Activated T-cell treated with anti-CD3 and anti-CD28 coated beads for 48 hours (primary cell): ENCODE results near the gene GIMAP4.
"Not testable (repeated sequence)": the region's sequence is repeated elsewhere in the genome, so short reads cannot be mapped to it uniquely, and the experiment has no call there.

Experiments
- DNase-seq: peaks from one replicate; pipeline ENCODE4 v3.0.0-alpha.2; 2020; ENCODE audit warnings: low read depth

GIMAP4 gene

DNA sequence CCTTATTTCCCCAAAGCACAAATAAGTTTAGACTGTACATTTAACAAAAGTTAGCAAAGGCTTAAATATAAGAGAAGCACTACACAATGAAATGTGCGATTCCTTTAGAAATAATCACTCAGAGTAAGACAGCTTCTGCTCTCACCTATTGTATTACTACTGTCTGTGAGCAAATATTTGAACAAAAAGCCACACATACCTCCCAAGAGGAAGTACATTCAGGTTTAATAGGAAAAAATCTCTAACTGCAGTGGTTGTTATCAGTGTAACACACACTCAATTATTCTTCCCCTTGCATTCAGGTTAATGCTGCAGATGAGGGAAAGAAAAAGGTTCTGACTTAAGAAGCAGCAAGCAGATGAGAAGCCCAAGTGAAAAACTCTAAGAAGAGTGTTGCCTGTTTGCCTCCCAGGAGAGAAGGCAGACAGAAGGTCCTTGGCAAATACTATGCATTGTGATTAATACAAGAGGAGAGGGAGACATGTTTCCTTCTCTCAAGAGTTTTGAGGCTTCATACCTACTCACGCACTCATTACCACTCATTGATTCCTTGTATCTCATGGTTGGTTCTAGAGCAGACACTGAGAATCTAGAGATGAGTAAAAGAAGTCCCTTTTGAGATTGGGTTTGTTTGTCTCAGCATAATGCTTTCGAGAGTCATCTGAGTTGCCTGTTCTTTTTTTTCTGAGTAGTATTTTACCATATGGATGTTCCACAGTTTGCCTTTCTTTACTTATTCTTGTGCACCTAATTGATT is 13.6 kb downstream of the GIMAP4 start:
- DNase-seq = no peak

DNA sequence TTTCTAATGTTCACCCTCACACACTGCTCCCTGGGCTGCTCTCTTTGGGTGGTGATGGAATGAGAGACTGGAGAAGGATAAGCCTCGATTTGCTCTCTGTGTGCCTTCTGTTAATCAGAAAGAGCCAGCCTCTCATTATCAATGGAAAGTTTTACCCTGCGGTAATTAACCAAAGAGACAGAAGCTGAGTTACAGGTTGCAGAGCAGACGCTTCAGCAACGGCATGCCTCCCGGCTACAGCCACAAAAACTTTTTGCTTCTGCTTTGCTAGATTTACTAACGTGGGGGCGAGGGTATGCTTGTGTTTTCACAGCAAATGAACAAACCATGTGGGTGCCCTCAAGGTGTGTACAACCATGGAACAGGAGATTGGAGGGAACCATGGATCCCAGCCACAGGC is 18.0 kb downstream of the GIMAP4 start:
- DNase-seq = no peak

DNA sequence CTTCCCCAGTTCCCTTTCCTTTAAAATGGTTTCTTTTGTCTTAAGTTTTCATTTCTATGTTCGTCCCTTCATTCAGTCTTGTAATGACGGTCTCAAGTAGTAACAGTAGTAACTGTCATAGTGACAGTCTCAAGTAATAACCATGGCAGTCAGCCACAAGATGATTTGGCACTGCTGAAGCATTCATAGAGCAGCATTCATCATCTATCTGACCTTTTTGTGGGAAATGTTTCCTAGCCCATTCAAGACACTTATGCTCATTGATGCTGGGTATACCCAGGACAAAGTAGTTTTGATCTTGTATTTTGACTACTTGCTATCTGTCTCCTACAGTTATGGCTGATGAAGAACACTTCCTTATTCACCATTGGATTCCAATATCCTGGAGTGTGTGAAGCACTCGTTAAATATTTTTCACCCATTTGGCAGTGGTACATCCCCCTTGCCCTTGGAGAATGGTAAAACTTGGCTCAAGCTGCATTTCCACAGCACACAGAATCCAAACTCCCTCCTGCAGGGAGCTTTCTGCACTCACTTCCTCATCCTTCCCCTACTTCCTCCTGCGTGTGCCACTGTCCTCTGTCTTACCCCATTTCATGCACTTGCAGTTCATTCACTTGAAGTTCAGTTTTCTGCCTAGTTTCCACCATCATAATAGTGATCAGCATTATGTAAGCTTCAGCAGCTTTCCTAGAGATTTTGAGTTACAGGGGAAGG is 19.0 kb downstream of the GIMAP4 start:
- no peak for DNase-seq

DNA sequence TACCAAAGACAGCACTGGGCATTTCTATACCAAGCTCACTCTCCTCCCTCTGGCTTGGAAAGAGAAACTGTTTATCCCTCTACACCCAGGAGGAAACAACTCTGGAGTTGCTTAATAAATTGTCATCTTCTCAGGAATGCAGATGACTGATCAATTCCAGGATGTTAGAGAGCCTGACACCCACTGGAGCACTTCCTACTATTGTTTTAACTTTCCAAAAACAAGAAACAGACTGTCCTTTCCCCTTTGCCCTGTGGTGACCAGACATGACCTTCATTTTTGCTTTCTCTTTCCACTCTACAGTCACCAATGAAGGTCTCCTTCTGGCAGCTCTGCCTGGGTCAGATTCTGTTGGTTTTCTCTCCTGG is 19.6 kb downstream of the GIMAP4 start:
- DNase-seq = no peak

DNA sequence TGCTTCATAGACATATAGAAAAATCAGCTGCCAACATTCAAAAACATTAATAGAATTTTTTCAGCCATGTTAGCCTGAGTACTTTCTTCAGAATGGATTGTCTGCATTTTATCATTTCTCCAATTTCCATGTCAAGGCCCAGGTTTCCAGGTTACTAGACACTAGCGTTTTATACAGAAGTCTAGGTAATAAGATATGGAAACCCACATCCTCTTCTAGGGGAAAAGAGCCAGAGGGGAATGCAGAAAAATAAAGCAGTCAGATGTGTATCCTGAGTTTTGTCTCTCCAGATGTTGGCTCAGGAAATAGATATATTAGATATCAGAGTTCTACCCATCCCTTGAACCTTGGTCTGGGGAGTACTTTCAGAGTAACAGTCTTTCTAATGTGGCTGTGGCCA is 20.4 kb downstream of the GIMAP4 start:
- no peak for DNase-seq

DNA sequence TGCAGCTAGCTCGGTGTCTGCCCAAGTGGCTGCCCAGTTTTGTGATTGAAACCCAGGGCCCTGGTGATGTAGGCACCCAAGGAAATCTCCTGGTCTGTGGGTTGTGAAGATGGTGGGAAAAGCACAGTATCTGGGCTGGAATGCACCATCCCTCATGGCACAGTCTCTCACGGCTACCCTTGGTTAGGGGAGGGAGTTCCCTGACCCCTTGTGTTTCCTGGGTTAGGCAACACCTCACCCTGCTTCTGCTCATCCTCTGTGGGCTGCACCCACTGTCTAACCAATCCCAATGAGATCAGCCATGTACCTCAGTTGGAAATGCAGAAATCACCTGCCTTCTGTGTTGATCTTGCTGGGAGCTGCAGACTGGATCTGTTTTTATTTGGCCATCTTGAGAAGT is 27.6 kb downstream of the GIMAP4 start:
- DNase-seq = no peak

DNA sequence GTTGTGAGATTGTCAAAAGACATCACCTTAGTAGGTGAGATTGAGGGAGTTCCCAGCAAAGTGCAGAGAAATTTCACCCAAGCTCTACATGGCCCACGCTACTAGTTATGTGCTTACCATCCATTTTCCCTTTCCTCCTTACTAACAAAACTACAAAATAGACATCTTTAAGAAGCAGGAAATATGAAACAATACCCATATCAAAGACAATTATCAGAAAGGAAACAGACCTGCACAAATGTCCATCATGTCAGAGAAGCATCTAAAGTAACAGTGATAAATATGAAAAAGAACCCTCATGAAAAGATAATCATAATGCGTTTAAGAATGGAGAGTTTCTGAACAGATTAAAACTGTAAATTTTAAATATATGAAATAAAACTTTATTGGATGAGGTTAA is 28.2 kb downstream of the GIMAP4 start:
- no peak for DNase-seq

DNA sequence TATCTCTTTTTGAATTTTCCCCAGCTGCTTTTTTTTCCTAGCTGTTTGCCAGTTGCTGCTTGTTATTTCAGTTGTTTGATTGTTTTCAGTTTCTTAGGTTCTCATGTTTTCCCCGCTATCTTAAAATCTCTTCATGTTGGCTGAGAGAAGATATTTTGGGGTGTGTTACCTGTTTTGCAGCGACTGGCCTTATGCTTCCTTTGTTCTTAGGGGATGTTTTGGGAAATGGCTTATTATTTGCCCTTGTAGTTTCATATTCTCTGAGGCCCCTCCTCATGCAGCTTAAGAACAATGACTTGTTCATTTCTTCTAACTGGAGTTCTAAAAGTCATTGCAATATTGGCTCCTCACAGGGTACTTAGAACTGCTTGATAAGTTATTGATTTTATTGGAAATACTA is 36.4 kb downstream of the GIMAP4 start:
- not testable (repeated sequence) for DNase-seq

DNA sequence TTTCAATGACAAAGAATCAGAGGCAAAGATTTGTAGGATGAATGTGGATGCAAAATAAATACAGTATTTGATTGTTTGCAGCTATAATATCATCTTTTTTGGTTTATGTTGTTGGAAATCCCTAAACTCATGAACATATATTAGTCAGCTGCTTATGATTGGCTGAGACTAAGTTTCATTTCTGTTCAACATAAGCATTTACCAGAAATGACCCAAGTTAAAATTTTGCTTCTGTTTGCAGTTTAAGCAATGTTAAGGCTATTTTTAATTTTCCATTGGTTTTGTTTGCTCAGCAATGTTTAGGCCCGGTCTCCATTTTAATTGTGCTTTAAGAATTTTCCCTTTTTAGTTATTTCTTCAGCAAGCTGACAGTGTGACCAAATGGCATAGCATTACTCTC is 43.0 kb downstream of the GIMAP4 start:
- no peak for DNase-seq

DNA sequence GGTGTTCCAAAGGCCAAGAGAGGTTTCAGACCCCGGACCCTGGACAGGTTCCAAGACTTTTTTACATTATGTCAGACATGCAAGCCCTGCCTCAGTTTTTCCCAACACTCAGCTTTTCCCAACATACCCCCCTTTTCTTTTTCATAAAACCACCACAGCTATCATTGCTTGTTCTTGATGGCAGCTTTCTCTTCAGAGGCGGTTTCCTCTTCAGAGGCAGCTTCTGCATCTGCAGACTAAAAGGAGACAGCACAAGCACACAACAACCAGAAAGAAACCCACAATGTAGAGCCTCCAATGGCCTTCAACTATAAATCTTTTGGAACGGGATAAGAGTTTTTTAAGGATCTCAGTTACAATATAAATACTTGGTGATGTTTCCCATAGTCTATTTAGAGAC is 45.7 kb downstream of the GIMAP4 start:
- no peak for DNase-seq

DNA sequence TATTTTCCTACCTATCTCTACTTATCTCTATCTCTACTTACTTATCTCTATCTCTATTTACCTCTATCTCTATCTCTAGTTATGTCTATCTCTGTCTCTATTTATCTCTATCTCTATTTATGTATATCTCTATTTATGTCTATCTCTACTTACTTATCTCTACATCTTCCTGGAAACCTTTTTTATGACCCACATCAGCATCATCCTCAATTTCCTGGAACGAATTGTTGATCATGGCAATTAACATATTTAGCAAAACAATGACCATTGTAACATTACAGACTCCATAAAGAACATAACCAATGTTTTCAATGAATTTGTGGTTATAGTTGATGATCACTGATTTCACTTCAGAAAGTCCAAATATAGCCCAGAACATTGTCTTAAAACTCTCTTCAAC is 46.7 kb downstream of the GIMAP4 start:
- DNase-seq = no peak

DNA sequence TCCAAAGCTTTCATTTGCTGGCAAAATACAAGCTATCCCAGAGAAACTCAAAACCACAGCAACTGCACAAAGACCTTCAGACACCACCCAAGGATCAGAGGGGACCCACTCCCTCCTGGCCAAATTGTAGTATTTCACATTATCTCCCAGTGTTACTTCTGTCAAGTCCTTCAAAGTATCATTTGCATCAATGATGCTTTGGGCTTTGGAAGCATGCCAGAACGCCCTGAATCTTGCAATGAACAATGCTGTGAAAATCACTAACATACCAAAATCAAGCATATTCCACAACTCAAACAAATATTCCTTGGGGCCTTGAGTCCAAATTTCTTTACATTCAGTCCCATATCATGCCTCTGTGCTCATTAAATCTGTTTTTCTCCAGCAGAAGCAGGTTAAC is 47.2 kb downstream of the GIMAP4 start:
- not testable (repeated sequence) for DNase-seq

DNA sequence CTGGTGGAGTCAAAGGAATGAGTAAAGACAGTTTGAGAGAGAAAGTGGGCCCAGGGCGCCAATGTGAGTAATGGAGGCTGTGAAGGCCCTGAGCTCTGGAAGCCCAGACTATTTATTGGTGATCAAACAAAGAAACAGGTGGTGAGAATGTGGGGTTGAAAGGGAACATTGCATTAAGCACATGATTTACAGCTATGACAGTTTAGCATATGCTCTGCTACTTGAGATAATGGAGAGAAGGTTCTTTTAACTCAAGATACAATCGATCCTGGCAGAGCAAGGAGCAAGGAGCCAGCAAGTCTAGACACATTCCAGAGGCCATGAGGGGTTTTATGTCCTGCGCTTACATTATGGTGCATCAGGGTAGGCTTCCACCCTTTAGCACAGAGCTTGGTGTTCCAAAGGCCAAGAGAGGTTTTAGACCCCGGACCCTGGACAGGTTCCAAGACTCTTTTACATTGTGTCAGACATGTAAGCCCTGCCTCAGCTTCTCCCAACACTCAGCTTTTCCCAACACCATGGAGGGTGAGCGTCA is 48.1 kb downstream of the GIMAP4 start:
- DNase-seq = not testable (repeated sequence)

DNA sequence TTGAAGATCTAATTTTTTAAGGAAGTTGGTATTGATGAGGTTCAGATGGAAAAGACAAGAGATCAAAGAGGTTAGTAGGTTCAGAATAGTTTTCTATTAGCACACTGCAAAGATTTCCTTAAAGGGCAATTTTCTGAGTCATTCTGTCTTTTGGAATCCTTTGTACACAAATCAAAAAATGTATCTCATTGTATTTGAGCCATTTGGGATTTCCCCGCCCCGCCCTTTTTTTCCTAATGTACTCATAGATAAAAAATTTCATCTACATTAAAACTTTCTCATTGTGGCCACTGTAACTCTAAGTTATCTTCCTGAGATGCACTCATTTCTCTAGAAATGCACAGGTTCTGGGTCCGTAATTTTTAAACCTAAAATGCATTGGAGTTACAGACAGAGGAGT is 52.9 kb downstream of the GIMAP4 start:
- DNase-seq = no peak

DNA sequence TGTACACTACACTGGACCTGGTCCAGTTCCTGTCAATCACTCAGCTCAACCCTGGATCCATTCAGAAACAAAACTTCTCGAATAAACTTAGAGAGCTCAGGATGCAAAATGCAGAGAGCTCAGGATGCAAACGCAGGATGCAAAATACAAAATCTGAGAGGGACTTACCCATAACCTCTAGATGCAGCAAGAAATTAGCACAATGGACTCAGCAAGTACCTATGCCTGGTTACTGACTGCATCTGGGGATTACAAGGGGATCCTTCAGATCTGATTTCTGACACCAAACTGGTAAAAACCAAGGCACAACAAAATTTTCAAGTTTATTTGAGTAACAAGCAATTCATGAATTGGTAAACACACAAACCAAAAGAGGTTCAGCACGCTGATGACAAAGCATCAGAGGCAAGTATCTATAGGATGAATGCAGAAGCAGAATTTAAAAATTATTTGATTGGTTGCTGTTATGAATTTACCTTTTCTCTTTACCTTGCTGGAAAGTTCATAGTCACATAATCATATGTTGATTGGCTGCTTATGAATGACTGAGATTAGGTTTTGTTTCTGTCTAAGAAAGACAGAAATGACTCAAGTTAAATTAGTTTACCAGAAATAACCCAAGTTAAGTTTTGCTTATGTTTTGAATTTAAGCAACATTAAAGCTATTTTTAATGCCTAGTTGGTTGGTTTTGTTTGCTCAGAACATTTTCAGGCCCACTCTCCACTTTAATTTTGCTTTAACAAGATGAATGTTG is 53.6 kb downstream of the GIMAP4 start:
- DNase-seq = no peak

DNA sequence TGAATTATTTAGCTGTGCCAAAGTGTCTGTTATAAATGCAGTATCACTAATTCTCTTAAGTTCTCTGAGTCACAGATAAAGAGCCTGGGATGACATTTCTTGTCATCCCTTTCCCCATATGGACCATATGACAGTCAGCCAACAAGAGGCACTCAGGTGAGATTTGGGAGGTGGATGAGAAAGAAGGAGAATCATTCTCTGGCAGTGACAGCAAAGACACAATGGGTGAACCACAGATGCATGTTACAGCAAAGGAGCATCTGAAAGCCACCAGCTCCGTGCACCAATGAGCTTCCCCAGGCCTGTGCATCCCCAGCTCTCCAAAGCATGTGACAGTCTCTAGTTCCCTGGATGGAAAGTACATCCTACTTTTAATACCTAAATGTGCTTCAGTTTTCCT is 54.2 kb downstream of the GIMAP4 start:
- no peak for DNase-seq
